HepG2 (cell line): Measurements from ENCODE around the gene GATA5. TPM values are rescaled to one million over a fixed set of nuclear protein-coding genes. Genes with fewer than 3 reads are reported as not detected.

Source experiments
- CTCF ChIP-seq: sonication (generic); formaldehyde crosslinking; IDR thresholded peaks from 2 replicates; pipeline ENCODE4 v1.5.0; 2020; ENCODE audit warnings: mild to moderate bottlenecking, missing genetic modification reagents, moderate library complexity
- ESRRA ChIP-seq: sonication (generic); formaldehyde crosslinking; IDR thresholded peaks from 2 replicates; pipeline ENCODE4 v1.5.1; 2020; ENCODE audit warnings: mild to moderate bottlenecking, low read depth, missing genetic modification reagents
- HHEX ChIP-seq: IDR thresholded peaks from 2 replicates; pipeline ENCODE4 v1.6.1; 2016; ENCODE audit warnings: control low read depth
- HNRNPH1 ChIP-seq: fragments of 200-400 bp; formaldehyde crosslinking; optimal IDR thresholded peaks from 2 replicates; pipeline ENCODE3; 2017; ENCODE audit warnings: mild to moderate bottlenecking, low read depth, low read length
- KDM4B ChIP-seq: sonication (generic); formaldehyde crosslinking; IDR thresholded peaks from 2 replicates; pipeline ENCODE4 v1.4.0; 2020; ENCODE audit warnings: missing genetic modification reagents
- MLLT10 ChIP-seq: sonication (generic); formaldehyde crosslinking; IDR thresholded peaks from 2 replicates; pipeline ENCODE4 v1.4.0; 2020; ENCODE audit warnings: missing genetic modification reagents
- NFE2L1 ChIP-seq: sonication (generic); formaldehyde crosslinking; IDR thresholded peaks from 2 replicates; pipeline ENCODE4 v1.4.0; 2020; ENCODE audit warnings: missing genetic modification reagents, mild to moderate bottlenecking, borderline replicate concordance
- NFYB ChIP-seq: sonication (generic); formaldehyde crosslinking; IDR thresholded peaks from 2 replicates; pipeline ENCODE4 v1.4.0; 2020; ENCODE audit warnings: missing genetic modification reagents
- NR2F1 ChIP-seq, 2 experiments: fragments of 450-650 bp in 1 of 2; formaldehyde crosslinking in 1 of 2; IDR thresholded peaks; 2 replicates each; pipeline versions ENCODE4 v1.5.0 to v1.6.1; 2016 to 2020; ENCODE audit warnings: mild to moderate bottlenecking in 1 of 2, missing compliant biosample characterization in 1 of 2, missing genetic modification reagents in 1 of 2, moderate library complexity in 1 of 2
- PCBP1 ChIP-seq: fragments of 200-400 bp; formaldehyde crosslinking; IDR thresholded peaks from 2 replicates; pipeline ENCODE4 v1.6.1; 2017; ENCODE audit warnings: mild to moderate bottlenecking, low read depth, low read length, borderline replicate concordance
- RNF2 ChIP-seq: fragments of 450-650 bp; conservative IDR thresholded peaks from 2 replicates; pipeline ENCODE4 v1.6.1; 2016; ENCODE audit warnings: low read depth
- SKI ChIP-seq: fragments of 450-650 bp; IDR thresholded peaks from one replicate; pipeline ENCODE4 v1.6.1; 2018; ENCODE audit warnings: mild to moderate bottlenecking; ENCODE audit not compliant: partially characterized antibody
- ZMYM3 ChIP-seq: sonication (generic); formaldehyde crosslinking; IDR thresholded peaks from 2 replicates; pipeline ENCODE4 v1.5.1; 2020; ENCODE audit warnings: mild to moderate bottlenecking, missing genetic modification reagents
- ZNF121 ChIP-seq: sonication (generic); formaldehyde crosslinking; IDR thresholded peaks from 2 replicates; pipeline ENCODE4 v1.5.0; 2020; ENCODE audit warnings: mild to moderate bottlenecking, missing genetic modification reagents
- ZNF768 ChIP-seq: sonication (generic); formaldehyde crosslinking; IDR thresholded peaks from 2 replicates; pipeline ENCODE4 v1.4.0; 2020; ENCODE audit warnings: missing genetic modification reagents
- ZNF776 ChIP-seq: sonication (generic); formaldehyde crosslinking; IDR thresholded peaks from 2 replicates; pipeline ENCODE4 v1.4.0; 2020; ENCODE audit warnings: mild to moderate bottlenecking, missing genetic modification reagents
- polyA plus RNA-seq, 8 experiments: library from polyadenylated mRNA; depleted of rRNA in 3 of 8; stranded (reverse) in 7 of 8; unstranded in 1 of 8; fragments of >200 nt; fragmentation: Illumina TruSeq in 4 of 8; extraction: Trizol in 4 of 8; gene quantifications; 2 replicates each; pipeline versions ENCODE4 v1.2.1 to v1.2.3, GENCODE V29; 2011 to 2016; ENCODE audit warnings: low read depth in 4 of 8, missing spikeins in 1 of 8, mixed read lengths in 1 of 8; ENCODE audit not compliant: insufficient read depth in 1 of 8
- total RNA-seq, 5 experiments: library from RNA; depleted of rRNA; stranded (reverse); fragments of >200 nt; fragmentation: Illumina TruSeq; extraction: Trizol; gene quantifications; 2 replicates each; pipeline ENCODE4 v1.2.3, GENCODE V29; 2016; ENCODE audit warnings: low read depth in 1 of 5
- TF ChIP-seq, protein P1 (sequence below): sonication (generic); formaldehyde crosslinking; IDR thresholded peaks from 2 replicates; pipeline ENCODE4 v1.9.0; 2021; ENCODE audit warnings: mild to moderate bottlenecking, missing genetic modification reagents
- TF ChIP-seq, protein P2 (sequence below): sonication (generic); formaldehyde crosslinking; IDR thresholded peaks from 2 replicates; pipeline ENCODE4; 2020; ENCODE audit warnings: missing genetic modification reagents, mild to moderate bottlenecking, borderline replicate concordance

Gene GATA5
- total and polyA plus RNA-seq, 2 of the 13 experiments (the other 11 are each of a cell fraction or from before 2014, with no cell fraction given), result 0.12 to 0.20 TPM

- TF ChIP-seq, protein P1, sequence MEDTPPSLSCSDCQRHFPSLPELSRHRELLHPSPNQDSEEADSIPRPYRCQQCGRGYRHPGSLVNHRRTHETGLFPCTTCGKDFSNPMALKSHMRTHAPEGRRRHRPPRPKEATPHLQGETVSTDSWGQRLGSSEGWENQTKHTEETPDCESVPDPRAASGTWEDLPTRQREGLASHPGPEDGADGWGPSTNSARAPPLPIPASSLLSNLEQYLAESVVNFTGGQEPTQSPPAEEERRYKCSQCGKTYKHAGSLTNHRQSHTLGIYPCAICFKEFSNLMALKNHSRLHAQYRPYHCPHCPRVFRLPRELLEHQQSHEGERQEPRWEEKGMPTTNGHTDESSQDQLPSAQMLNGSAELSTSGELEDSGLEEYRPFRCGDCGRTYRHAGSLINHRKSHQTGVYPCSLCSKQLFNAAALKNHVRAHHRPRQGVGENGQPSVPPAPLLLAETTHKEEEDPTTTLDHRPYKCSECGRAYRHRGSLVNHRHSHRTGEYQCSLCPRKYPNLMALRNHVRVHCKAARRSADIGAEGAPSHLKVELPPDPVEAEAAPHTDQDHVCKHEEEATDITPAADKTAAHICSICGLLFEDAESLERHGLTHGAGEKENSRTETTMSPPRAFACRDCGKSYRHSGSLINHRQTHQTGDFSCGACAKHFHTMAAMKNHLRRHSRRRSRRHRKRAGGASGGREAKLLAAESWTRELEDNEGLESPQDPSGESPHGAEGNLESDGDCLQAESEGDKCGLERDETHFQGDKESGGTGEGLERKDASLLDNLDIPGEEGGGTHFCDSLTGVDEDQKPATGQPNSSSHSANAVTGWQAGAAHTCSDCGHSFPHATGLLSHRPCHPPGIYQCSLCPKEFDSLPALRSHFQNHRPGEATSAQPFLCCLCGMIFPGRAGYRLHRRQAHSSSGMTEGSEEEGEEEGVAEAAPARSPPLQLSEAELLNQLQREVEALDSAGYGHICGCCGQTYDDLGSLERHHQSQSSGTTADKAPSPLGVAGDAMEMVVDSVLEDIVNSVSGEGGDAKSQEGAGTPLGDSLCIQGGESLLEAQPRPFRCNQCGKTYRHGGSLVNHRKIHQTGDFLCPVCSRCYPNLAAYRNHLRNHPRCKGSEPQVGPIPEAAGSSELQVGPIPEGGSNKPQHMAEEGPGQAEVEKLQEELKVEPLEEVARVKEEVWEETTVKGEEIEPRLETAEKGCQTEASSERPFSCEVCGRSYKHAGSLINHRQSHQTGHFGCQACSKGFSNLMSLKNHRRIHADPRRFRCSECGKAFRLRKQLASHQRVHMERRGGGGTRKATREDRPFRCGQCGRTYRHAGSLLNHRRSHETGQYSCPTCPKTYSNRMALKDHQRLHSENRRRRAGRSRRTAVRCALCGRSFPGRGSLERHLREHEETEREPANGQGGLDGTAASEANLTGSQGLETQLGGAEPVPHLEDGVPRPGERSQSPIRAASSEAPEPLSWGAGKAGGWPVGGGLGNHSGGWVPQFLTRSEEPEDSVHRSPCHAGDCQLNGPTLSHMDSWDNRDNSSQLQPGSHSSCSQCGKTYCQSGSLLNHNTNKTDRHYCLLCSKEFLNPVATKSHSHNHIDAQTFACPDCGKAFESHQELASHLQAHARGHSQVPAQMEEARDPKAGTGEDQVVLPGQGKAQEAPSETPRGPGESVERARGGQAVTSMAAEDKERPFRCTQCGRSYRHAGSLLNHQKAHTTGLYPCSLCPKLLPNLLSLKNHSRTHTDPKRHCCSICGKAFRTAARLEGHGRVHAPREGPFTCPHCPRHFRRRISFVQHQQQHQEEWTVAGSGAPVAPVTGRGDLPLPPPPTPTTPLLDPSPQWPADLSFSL (CRISPR knock-in tag), result no peak
- TF ChIP-seq KDM4B (no peak), SKI (peak; percentile 66), MLLT10 (CRISPR knock-in tag) (no peak), ZMYM3 (CRISPR knock-in tag) (peak; percentile 88), NFYB (no peak), NFE2L1 (CRISPR knock-in tag) (no peak), CTCF (CRISPR knock-in tag) (0 out of 2 replicates have a peak, but pooled peaks have one; percentile 18), NR2F1 (CRISPR knock-in tag; IDR thresholded peaks at IDR 0.05) (peak; percentile 33 to 84; a peak in 3 of 4 replicates), ESRRA (peak; percentile 74; the same call in 1 of the 2 replicates), HHEX (peak; percentile 54; the same call in 1 of the 2 replicates), PCBP1 (0 out of 2 replicates have a peak, but pooled peaks have one; percentile 51), RNF2 (no peak), ZNF121 (CRISPR knock-in tag) (no peak), ZNF768 (peak; percentile 91), HNRNPH1 (no peak), ZNF776 (CRISPR knock-in tag) (no peak)
- TF ChIP-seq, protein P2, sequence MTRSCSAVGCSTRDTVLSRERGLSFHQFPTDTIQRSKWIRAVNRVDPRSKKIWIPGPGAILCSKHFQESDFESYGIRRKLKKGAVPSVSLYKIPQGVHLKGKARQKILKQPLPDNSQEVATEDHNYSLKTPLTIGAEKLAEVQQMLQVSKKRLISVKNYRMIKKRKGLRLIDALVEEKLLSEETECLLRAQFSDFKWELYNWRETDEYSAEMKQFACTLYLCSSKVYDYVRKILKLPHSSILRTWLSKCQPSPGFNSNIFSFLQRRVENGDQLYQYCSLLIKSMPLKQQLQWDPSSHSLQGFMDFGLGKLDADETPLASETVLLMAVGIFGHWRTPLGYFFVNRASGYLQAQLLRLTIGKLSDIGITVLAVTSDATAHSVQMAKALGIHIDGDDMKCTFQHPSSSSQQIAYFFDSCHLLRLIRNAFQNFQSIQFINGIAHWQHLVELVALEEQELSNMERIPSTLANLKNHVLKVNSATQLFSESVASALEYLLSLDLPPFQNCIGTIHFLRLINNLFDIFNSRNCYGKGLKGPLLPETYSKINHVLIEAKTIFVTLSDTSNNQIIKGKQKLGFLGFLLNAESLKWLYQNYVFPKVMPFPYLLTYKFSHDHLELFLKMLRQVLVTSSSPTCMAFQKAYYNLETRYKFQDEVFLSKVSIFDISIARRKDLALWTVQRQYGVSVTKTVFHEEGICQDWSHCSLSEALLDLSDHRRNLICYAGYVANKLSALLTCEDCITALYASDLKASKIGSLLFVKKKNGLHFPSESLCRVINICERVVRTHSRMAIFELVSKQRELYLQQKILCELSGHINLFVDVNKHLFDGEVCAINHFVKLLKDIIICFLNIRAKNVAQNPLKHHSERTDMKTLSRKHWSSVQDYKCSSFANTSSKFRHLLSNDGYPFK, result 0 out of 2 replicates have a peak, but pooled peaks have one; percentile 13
- TF ChIP-seq, all 625 proteins: peak for 36
Measured at GRCh38 chr20:62436692-62437091, 39.1 kb downstream of the GATA5 start (continued).
